Measurements from ENCODE around the gene DAP. TPM values are rescaled to one million over a fixed set of nuclear protein-coding genes. Genes with fewer than 3 reads are reported as not detected.

The DAP gene
- total RNA-seq, 2 donors from 2014 or later, result 34.6 to 65.8 TPM

DNA sequence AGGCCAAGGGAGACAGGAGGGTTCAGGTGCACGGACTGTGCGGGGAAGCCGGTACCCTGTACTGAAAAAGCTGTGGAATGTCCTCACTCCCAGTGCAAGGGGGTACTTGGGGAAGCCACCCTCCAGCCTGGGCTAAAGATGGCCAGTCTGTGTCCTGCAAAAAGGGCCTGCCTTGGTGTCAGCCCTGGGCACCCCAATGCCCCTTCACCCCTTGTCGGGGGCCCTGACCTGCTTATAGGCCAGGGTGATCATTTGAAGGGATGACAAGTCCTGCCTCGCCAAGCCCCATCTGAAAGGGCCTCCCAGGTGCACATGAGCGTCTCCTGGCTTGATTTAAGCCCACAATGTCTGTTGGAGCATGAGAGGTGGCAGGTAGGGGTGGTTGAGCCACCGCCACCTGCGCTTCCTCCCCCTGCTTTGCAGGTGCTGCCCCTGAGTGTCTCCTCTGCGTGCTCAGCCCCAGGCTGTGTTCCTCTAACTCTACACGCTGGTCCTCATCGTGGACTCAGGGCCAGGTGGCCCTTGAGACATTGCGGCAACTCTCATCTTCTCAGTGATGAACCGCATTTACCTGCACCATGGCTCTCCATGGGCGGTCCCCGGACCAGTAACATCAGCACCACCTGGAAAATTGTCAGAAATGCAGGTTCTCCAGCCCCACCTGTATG is 100.2 kb downstream of the DAP start:
- no peak overlapping the region for H3K27ac ChIP-seq
- TF ChIP-seq, protein P1, sequence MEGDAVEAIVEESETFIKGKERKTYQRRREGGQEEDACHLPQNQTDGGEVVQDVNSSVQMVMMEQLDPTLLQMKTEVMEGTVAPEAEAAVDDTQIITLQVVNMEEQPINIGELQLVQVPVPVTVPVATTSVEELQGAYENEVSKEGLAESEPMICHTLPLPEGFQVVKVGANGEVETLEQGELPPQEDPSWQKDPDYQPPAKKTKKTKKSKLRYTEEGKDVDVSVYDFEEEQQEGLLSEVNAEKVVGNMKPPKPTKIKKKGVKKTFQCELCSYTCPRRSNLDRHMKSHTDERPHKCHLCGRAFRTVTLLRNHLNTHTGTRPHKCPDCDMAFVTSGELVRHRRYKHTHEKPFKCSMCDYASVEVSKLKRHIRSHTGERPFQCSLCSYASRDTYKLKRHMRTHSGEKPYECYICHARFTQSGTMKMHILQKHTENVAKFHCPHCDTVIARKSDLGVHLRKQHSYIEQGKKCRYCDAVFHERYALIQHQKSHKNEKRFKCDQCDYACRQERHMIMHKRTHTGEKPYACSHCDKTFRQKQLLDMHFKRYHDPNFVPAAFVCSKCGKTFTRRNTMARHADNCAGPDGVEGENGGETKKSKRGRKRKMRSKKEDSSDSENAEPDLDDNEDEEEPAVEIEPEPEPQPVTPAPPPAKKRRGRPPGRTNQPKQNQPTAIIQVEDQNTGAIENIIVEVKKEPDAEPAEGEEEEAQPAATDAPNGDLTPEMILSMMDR (IDR thresholded peaks at IDR 0.05), result no peak
- H3K4me1 ChIP-seq, result peaks cover 0 to 5% of the 10 kb centered on the region in 2 donors
- H3K36me3 ChIP-seq, result no peaks in the 10 kb centered on the region
- no peak for DNase-seq (ENCODE audit: low spot score)
- no peaks in the 10 kb centered on the region for H3K27me3 ChIP-seq
- no peak overlapping the region for H3K4me3 ChIP-seq
- no peaks in the 10 kb centered on the region for H3K9me3 ChIP-seq

DNA sequence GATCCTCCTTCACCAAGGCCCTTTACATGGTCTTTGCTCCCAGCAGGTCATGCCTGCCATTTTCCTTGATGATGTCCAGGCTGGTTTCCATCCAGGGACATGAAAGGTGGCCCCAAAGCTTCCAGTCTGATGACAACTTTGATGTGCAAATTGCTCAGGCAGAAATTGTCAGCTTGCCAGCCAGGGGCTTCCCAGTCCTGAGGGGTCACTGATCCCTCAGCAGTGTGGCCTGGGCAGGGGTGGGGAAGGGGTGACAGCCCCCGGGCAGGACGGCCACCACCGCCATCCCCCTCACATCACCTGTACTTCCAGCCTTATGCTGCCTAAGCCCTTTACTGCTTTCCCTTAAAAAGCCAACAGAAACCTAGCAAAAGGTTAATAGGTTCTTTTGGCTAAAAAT is 100.9 kb downstream of the DAP start:
- Histone ChIP-seq H3K27me3 (no peaks in the 10 kb centered on the region), H3K4me3 (no peak overlapping the region), H3K27ac (no peak overlapping the region), H3K9me3 (no peaks in the 10 kb centered on the region), H3K36me3 (no peaks in the 10 kb centered on the region), H3K4me1 (peaks cover 0 to 5% of the 10 kb centered on the region in 2 donors)
- no peak for DNase-seq (ENCODE audit: low spot score)
- TF ChIP-seq, protein P1 (IDR thresholded peaks at IDR 0.05), result no peak

DNA sequence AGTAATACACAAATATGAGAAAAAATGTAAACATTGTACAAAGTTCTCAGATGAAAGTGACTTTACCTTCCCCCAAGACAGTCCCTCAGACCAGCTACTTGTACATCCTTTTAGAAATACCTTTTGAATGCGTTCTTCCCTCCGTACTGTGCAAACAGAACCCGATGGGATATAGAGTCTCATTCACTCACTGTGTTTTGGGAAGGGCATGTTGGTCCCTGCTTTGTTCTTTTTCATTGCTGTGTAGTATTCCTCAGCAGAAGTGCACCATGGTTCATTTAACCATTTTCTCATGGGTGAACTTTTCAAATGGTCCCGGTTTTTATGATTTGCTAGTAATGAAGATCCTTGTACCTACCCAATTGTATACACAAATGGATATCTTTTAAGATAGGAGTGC is 102.8 kb downstream of the DAP start:
- H3K27me3 ChIP-seq, result no peaks in the 10 kb centered on the region
- H3K27ac ChIP-seq, result no peak overlapping the region
- no peak overlapping the region for H3K4me3 ChIP-seq
- H3K4me1 ChIP-seq, result peaks cover 0 to 5% of the 10 kb centered on the region in 2 donors
- DNase-seq (ENCODE audit: low spot score), result no peak
- H3K36me3 ChIP-seq, result no peaks in the 10 kb centered on the region
- TF ChIP-seq, protein P1 (IDR thresholded peaks at IDR 0.05), result no peak
- H3K9me3 ChIP-seq, result no peaks in the 10 kb centered on the region

DNA sequence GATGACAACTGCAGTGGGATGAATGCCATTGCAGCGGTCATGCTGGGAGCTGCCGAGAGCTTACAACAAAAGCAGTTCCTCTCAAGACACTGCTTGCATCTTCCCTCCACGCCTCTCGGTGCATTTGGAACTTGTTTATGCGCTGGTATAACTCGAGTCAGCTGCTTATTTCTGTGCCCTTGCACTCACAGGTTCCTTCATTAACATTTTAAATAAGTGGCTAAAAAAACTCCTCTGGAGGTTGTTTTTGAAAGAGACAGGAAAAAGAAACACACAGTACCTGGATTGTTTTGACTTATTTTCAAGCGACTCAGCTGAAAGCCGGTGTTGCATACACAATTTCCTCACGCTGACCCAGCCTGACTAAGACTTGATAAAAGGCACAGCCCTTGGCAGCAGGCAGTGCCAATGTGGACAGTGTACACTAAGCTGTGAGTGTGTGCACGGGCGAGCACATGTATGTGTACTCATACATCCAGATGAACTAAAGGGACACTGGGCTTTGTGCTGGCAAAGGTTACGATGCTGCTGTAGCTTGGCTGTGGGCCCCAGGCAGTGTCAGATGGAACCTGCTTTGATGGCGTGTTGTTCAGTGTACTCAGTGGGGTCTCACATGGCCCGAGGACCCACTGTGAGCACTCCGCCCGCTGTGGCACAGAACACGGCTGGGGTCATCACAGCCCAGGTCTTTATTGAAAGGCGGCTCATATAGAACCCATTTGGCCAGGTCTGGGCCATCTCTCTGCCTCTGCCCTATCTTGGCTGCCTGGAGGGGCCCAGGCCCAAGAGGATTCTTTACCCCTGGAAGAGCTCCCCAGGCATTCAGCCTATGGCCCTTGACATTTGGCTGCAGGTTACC is 104.8 kb downstream of the DAP start:
- H3K4me1 ChIP-seq, result peaks cover 0 to 13% of the 10 kb centered on the region in 2 donors
- H3K9me3 ChIP-seq, result no peaks in the 10 kb centered on the region
- H3K27ac ChIP-seq, result no peak overlapping the region
- DNase-seq (ENCODE audit: low spot score), result no peak
- TF ChIP-seq, protein P1 (IDR thresholded peaks at IDR 0.05), result no peak
- no peaks in the 10 kb centered on the region for H3K36me3 ChIP-seq
- no peak overlapping the region for H3K4me3 ChIP-seq
- H3K27me3 ChIP-seq, result no peaks in the 10 kb centered on the region

DNA sequence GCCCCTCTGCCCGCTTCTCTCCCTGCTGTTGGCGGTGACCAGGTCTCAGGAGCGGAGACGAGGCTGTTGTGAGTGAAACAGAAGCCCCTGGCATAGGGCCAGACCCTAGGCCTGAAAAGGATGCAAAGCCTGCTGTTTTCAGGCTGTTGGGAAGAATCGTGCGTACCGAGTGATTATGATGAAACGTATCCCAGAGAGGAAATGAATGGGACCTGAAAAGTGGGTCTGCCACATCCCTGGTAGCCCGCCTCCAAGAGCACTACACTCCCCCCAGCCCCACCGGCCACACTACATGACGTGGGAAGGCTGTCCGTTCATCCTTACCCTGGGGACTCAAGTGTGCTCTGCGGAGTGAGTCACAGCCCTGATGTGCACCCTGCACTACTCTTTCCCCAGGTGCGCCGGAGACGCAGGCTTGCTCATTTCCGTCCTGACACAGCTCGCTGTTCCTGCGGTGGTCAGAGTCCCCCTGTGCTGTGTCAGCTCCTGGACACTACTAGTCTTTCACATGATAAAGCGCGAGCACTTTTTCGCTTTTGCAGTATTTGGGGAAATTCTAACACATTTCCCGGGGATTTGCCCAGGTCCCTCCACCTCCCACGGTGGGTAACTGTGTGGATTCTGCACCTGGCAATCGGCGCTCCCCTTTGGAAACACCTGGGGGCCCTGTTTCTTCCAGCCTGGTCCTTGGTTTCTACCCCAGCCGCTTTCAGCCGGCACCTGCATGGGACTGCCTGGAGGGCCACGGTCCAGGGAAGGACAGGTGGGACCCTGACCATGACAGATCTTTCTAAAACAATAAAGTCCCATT is 105.7 kb downstream of the DAP start:
- no peak for DNase-seq (ENCODE audit: low spot score)
- no peaks in the 10 kb centered on the region for H3K27me3 ChIP-seq
- H3K4me3 ChIP-seq, result no peak overlapping the region
- H3K36me3 ChIP-seq, result no peaks in the 10 kb centered on the region
- H3K9me3 ChIP-seq, result no peaks in the 10 kb centered on the region
- H3K27ac ChIP-seq, result no peak overlapping the region
- peaks cover 0 to 13% of the 10 kb centered on the region in 2 donors for H3K4me1 ChIP-seq
- TF ChIP-seq, protein P1 (IDR thresholded peaks at IDR 0.05), result no peak
